GM19351 (cell line): ENCODE results near the gene SHISAL1.

ENCODE experiments used
- ATAC-seq: cut with Tn5 transposase; IDR thresholded peaks from one replicate; pipeline ENCODE4 v1.9.1; 2021; ENCODE audit warnings: mild to moderate bottlenecking, moderate library complexity; ENCODE audit not compliant: unreplicated experiment

The SHISAL1 gene

GRCh38 chr22:44312766-44313165, at the start of gene SHISAL1:
Gene SHISAL1 (minus strand): TSS chr22:44312951. CDS start chr22:44300945, 12,006 bp downstream.
- ATAC-seq = no peak

- ATAC-seq = no peak
These were observed 48.8 kb upstream of the SHISAL1 start for GRCh38 chr22:44361391-44362126.

- no peak for ATAC-seq
These were observed 48.1 kb upstream of the SHISAL1 start for GRCh38 chr22:44360668-44361381.

GRCh38 chr22:44360306-44360667, 47.5 kb upstream of the SHISAL1 start:
- ATAC-seq = no peak

GRCh38 chr22:44359496-44360110, 46.9 kb upstream of the SHISAL1 start:
- no peak for ATAC-seq

- no peak for ATAC-seq
These were observed 46.1 kb upstream of the SHISAL1 start for GRCh38 chr22:44358709-44359440.

- ATAC-seq = no peak
These were observed 45.3 kb upstream of the SHISAL1 start for GRCh38 chr22:44357966-44358465.

- ATAC-seq = no peak
These were observed 44.7 kb upstream of the SHISAL1 start for GRCh38 chr22:44357296-44357965.

GRCh38 chr22:44355716-44356070, 42.9 kb upstream of the SHISAL1 start:
- ATAC-seq = no peak

- ATAC-seq = no peak
These were observed 41.5 kb upstream of the SHISAL1 start for GRCh38 chr22:44354288-44354687.

GRCh38 chr22:44353041-44353440, 40.3 kb upstream of the SHISAL1 start:
- no peak for ATAC-seq

- no peak for ATAC-seq
These were observed 39.8 kb upstream of the SHISAL1 start for GRCh38 chr22:44352378-44353035.

GRCh38 chr22:44351685-44352377, 39.1 kb upstream of the SHISAL1 start:
- no peak for ATAC-seq

GRCh38 chr22:44351037-44351436, 38.3 kb upstream of the SHISAL1 start:
- no peak for ATAC-seq

- no peak for ATAC-seq
These were observed 36.8 kb upstream of the SHISAL1 start for GRCh38 chr22:44349594-44349993.

- no peak for ATAC-seq
These were observed 36.3 kb upstream of the SHISAL1 start for GRCh38 chr22:44348971-44349560.

- ATAC-seq = no peak
These were observed 34.8 kb upstream of the SHISAL1 start for GRCh38 chr22:44347549-44347948.

- ATAC-seq = no peak
These were observed 34.3 kb upstream of the SHISAL1 start for GRCh38 chr22:44347080-44347479.

GRCh38 chr22:44345872-44346271, 33.1 kb upstream of the SHISAL1 start:
- no peak for ATAC-seq
